MM.1S (cell line): ENCODE results near the gene FBXW5.

Experiments used
- EZH2 ChIP-seq: fragments of 300-600 bp; sonication (generic); optimal IDR thresholded peaks from 2 replicates; pipeline ENCODE3; 2017; ENCODE audit warnings: low read depth, mild to moderate bottlenecking, antibody characterized with exemption, low read length, mixed read lengths
- EZH2phosphoT487 ChIP-seq: fragments of 300-600 bp; sonication (generic); IDR thresholded peaks from 2 replicates; pipeline ENCODE4 v1.6.1; 2018; ENCODE audit warnings: antibody characterized with exemption, low read length
- TF ChIP-seq, protein P1 (sequence below): fragments of 300-600 bp; sonication (generic); IDR thresholded peaks from 2 replicates; pipeline ENCODE4 v1.5.1; 2016; ENCODE audit warnings: antibody characterized with exemption, low read length, mixed read lengths

DNA sequence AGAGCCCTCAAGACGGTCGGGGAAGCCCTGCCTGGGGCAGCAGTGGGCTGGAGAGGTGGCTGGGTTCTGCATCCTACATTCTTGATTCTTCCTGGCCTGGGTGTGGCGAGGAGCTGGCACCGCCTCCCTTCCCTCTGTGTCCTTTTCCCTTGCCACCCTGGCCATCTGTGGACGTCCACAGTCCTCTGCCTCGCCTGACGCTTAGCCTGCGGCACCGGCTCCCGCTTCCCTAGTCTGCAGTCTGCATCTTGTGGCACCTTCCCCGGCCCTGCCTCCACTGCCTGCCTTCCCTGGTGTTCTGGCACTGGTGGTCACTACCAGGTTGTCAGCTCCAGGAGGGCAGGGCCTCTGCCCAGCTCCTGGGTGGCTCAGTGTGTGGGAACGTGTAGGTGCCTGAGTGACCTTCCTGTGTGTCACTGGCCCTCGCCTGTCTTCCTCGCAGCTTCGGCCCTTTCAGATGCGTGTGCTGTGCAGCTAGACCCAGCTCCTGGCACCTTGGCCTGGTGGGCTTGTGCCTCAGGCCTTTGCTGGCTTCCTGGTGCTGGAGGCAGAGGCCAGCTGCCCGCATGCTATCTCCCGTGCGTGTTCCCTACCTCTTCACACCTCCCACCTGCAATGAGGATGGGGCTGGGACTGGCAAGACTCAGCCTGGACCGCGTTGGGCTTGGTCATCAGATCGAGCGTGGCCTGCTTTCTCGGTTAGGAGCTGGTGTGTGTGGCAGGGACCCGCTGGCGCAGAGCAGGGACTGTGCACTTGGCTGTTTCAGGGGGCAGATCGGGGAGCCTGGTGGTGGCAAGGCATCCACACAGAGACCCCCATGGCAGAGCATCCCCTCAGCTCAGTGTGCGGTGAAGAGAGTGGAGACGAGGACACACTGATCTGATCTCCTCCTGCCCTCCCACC is 37.3 kb downstream of the FBXW5 start:
- TF ChIP-seq, protein P1, sequence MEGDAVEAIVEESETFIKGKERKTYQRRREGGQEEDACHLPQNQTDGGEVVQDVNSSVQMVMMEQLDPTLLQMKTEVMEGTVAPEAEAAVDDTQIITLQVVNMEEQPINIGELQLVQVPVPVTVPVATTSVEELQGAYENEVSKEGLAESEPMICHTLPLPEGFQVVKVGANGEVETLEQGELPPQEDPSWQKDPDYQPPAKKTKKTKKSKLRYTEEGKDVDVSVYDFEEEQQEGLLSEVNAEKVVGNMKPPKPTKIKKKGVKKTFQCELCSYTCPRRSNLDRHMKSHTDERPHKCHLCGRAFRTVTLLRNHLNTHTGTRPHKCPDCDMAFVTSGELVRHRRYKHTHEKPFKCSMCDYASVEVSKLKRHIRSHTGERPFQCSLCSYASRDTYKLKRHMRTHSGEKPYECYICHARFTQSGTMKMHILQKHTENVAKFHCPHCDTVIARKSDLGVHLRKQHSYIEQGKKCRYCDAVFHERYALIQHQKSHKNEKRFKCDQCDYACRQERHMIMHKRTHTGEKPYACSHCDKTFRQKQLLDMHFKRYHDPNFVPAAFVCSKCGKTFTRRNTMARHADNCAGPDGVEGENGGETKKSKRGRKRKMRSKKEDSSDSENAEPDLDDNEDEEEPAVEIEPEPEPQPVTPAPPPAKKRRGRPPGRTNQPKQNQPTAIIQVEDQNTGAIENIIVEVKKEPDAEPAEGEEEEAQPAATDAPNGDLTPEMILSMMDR: no peak
- TF ChIP-seq EZH2 (no peak), EZH2phosphoT487 (no peak)
